Measurements from ENCODE around the gene MRAP.

The MRAP gene

DNA sequence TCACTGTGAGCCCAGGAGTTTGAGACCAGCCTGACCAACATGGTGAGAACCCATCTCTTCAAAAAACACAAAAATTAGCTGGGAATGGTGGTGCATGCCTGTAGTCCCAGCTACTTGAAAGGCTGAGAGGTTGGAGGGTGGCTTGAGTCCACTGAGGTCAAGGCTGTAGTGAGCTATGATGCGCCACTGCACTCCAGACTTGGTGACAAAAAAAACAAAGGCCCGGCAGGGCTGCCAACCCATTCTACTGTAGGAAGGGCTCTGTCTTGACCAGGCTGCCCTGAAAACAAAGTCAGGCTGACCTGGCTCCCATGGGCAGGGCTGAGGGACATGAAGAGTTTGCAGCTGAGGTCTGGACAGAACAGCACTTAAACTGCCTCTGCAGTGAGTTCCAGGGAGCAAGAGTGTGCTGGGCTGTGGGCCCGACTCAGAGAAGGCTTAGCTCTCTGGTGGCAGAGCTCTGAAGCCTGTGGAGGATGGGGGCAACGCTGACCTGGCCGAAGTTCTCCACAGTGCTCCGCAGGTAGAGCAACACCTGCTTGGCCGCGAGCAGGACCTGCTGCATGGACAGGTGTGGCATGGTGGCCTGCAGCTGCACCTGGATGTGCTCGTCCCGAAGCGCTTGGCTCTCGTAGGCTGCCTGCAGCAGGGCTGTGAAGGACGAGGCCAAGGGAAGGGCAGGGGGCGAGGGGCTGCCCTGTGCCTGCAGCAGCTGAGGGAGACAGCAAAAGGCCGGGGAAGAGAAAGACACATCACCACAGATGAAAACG is 51.7 kb downstream of the MRAP start:
- no peak for DNase-seq

DNA sequence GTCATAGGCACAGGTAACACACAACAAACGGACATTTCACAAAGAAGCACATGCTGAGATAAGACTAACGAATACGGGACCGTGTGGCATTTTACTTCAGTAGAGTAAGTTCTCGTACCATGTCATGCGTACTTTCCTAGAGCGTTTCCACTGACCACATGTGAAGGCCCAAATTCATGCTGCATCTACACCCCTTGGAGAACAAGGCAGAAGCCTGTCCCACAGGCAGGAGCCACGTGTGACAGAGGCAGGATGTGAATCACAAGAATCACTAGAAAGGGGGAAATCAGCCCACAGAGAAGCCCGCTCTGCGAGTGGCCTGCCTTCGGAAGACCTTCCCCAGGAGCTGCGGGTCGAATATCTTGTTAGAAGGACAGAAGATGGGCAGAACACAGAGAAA is 52.3 kb downstream of the MRAP start:
- DNase-seq, result no peak

DNA sequence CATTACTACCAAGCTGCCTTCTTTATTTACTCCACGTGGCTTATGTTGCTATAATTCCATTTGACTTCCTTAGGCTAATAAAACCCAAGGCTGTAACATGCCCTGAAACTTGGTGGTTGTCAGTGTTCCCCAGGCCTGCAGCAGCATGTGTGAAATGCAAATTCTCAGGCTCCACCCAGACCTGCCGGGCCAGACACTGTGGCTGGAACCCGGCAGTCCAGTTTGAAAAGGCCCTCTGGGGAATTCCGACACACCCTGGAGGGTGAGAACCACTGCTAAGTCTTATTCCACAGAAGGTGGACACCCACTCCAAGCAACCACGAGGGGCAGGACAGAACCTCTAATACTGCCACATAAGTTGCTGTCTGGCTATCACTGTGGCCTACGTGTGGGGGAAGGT is 52.8 kb downstream of the MRAP start:
- DNase-seq, result no peak

DNA sequence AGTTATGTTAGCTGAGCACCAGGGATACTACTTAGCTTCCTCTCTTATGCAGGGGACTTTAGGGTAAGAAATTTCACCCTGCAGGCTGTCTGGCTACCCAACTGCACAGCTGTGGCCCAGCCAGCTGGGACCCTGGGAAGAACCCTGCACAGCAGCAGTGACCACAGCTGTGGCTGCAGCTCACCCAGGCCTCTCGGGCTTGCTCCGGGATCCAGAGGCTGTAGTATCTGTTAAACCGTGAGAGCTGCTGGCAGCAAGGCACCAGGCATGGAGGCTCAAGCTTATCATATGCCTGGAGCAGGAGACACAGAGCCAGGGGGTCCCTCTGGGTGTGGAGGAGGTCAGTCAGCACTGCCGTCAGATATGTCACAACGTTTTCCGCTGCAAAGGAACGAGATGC is 53.9 kb downstream of the MRAP start:
- DNase-seq, result no peak

DNA sequence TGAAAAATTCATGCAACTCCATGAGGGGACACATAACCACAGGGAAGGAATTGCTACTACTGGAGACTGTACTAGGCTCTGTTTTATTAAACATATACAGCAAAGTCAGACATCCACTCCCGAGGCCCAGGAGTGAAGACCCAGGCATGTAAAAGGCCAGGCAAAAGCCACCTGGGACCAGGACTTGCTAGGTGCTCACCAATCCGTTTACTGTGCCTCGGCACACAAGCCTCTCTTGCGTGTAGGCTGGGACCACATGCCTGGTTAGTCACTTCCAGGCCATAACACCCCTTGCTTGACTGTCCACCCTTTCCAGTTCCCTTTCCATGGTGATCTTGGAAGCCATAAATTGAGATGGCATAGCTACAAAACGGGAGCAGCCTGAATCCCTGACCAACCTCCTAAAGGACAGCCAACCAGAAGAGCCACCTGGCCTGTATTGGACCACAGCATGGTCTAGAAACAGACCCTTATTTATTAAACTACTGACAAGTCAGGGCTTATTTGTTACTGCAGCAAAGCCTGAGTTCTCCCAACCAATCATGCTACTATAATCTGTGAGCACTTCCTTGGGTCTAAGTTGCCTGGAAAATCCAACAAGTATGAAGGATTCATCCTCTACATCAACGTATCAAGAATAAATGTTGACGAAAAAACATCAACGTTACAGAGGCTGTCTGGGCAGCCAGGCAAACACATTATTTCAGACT is 54.5 kb downstream of the MRAP start:
- DNase-seq, result no peak

DNA sequence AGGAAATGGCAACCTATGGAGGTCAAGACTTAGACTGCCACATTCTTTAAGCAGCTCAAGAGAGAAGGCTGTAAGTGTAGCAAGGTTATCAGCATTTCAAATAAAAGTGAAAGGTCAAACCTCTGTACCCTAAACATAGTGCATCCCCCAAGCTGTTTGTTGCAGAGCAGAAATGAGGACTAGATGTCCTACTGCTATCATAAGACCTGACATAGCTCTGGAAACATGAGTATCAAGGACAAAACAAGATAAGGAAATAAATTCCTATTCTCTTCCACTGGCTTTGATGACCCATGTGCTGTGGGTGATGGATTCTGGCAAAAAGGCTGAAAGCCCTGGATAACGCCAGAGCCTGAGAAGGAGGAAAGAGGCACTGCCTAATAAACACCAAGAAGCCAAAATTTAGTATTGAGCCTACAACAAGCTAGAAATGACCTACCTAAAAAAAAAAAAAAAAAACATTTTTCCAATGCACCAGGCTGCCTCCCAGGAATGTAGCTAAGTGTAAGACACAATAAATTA is 58.3 kb downstream of the MRAP start:
- no peak for DNase-seq

DNA sequence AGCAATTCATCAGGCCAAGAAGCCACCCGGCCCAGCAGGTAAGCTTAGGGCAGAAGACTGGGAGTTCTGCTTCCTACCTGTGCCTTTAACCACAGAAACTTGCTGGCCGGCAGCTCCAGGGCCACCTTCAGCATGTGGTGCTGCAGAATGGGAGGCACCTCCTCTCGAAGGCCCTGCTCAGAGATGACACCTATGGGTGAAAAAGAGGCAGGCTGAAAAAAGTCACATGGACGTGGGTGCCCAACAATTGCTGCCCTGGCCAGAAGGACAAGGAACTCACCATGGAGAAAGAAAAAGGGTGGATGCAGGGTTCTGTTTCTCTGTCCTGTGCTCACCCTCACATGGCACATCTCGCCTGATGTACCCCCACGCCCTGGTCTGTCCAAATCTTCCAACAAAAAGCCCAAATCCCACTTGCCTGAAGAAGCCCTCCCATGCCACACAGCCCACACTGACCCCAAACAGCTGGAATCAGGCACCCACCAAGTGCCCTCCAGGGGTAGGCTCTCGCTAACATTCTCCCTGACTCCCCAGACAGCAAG is 61.1 kb downstream of the MRAP start:
- no peak for DNase-seq

DNA sequence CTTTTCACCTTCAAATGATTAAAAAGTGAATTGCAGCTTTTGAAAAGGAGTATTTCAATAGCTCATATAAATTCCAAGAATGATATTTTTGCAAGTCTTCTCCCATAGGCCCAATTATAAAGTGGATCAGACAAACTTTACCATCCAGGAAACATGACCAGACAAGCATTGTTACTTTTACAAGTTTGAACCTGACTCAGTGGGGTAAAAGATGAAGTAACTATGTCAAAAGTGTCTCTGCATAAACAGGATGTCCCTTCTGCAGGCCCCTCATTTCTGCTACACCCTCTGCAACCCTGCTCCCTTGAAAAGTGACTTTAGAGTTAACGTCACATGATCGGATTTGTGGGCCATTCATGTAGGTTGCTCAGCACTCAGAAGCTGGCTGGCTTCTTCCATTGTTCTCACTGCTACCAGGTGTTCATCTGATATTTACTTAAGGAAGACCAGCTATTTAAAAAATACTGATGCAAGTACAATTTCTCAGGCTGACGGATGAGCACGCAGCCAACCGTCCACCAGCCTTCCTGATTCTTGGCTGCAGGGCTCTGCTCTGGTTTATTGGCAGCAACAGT is 61.8 kb downstream of the MRAP start:
- no peak for DNase-seq

All from right forelimb (tissue), 1 donor.